ENCODE results near the gene WFIKKN1. TPM values are rescaled to one million over a fixed set of nuclear protein-coding genes. Genes with fewer than 3 reads are reported as not detected.

WFIKKN1 gene
- total RNA-seq, 1 experiment from 2014 or later: 0.04 TPM

GRCh38 chr16:646679-647172 is 15.9 kb downstream of the WFIKKN1 start:
- DNase-seq: no peak
- H3K4me1 ChIP-seq: no peaks in the 10 kb centered on the region; the same call in 1 of the 2 replicates
- H3K27ac ChIP-seq: no peak overlapping the region
- H3K36me3 ChIP-seq: no peaks in the 10 kb centered on the region
- no peaks in the 10 kb centered on the region for H3K9me3 ChIP-seq (replicated peaks)
- 0 out of 2 replicates have a peak, but pooled peaks cover 5% of the 10 kb centered on the region for H3K27me3 ChIP-seq
- no peak overlapping the region for H3K4me3 ChIP-seq

DNA sequence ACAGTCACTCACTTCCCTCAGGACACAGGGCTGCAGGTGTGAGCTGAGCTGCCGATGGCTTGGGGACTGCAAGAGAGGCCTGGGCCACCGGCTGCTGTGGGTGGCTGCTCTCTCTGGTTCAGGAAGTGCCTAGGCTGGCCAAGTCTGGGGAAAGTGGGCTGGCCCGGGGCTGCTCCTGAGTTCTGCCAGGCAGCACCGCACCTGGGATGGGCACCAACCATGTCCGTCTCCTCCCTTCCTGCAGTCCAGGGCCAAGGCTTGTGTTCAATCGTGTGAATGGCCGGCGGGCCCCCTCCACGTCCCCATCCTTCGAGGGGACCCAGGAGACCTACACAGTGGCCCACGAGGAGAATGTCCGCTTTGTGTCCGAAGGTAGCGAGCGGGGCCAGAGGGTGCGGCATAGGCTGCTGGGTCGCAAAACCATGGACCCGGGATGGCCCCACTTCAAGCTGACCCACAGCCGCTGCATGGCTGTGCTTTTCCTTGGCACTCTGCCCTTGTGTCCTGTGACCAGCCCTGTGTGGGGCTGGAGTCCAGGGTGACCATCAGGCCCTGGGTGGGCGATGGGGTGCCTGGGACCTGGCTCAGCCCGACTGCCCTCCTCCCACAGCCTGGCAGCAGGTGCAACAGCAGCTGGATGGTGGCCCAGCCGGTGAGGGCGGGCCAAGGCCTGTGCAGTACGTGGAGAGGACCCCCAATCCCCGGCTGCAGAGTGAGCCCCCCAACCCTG is 16.6 kb downstream of the WFIKKN1 start:
- no peak for DNase-seq
- 0 out of 2 replicates have a peak, but pooled peaks cover 5% of the 10 kb centered on the region for H3K27me3 ChIP-seq
- H3K27ac ChIP-seq: no peak overlapping the region
- H3K4me1 ChIP-seq: no peaks in the 10 kb centered on the region; the same call in 1 of the 2 replicates
- no peaks in the 10 kb centered on the region for H3K9me3 ChIP-seq (replicated peaks)
- H3K4me3 ChIP-seq: no peak overlapping the region
- H3K36me3 ChIP-seq: no peaks in the 10 kb centered on the region

DNA sequence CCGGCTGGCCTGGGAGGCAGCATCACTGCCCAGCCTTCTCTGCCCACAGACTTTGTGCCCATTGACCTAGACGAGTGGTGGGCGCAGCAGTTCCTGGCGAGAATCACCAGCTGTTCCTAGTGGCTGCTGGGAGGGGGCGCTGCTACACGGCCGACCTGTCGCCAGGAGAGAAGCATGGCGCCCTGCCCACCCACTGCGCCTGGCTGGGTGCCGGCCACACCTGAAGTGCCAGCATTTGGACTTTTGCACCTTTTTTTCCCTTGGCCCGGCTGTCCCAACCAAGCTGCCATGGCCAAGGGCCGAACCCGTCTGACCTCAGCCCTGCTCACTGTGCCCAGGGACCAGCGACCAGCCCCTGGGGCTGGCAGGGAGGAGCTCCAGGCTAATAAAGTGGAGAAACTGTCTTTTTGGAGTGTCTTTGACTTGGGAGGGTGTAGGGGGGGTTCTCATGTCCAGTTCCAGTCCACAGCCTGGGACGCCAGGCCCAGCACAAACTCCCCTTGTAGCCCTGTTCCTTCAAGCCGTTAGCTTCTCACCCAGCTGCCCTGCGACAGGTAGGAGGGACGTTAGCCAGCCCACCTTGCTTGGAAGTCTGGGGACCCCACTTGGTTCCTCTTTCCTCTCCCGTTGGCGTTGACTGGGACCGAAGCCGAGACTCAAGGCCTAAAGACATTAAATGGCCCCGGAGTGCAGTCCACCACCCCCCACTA is 17.4 kb downstream of the WFIKKN1 start:
- Histone ChIP-seq H3K36me3 (no peaks in the 10 kb centered on the region), H3K4me1 (no peaks in the 10 kb centered on the region; the same call in 1 of the 2 replicates), H3K27me3 (no peaks in the 10 kb centered on the region), H3K4me3 (peak overlapping the region; percentile 75), H3K9me3 (replicated peaks) (no peaks in the 10 kb centered on the region), H3K27ac (no peak overlapping the region; the same call in 1 of the 2 replicates)
- peak in 1 of 2 experiments; percentile 22 for DNase-seq

DNA sequence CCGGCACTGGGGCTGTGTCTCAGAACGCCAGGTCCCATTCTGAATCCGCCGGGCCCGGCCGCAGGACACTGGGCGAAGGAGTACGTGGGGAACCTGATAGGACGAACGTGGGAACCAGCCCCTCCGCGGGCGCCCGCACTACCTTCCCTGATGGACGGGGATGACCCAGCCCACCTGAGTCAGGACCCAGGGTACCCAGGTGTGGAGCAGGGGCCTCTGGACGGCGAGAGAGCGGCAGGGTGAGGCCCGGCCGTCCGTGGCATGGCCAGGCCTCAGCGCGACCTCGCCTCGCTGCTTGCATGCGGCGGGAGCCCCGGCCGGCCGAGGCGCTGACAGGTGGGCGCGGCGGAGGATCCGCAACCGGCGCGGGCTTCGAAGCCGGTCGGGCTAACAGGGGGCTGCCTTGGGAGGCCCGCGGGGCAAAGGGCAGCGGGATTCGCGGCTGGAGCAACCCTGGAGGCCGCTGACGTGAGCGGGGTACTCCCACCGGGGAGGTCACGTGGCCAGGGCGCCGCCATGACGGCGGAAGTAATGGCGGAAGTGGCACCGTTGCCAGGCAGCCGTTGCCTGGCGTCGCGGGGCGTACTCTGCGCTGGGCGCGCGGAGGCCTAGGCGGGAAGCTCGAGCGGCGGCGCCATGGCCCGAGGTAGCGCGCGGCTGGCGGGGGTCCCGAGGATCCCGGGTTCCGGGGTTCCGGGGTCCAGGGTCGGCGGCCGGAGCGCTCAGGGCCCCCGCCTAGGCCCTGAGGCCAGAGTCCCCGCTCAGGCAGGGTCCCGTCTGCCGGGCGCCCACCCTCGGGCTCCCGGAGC is 18.2 kb downstream of the WFIKKN1 start, which contains the start of gene WDR90:
Gene WDR90 (plus strand): TSS at position 585 of the 809 bp plus-strand sequence. CDS start 52 bp downstream, at position 637.
- no peaks in the 10 kb centered on the region; the same call in 1 of the 2 replicates for H3K4me1 ChIP-seq
- DNase-seq: peak; percentile 88 to 89

DNA sequence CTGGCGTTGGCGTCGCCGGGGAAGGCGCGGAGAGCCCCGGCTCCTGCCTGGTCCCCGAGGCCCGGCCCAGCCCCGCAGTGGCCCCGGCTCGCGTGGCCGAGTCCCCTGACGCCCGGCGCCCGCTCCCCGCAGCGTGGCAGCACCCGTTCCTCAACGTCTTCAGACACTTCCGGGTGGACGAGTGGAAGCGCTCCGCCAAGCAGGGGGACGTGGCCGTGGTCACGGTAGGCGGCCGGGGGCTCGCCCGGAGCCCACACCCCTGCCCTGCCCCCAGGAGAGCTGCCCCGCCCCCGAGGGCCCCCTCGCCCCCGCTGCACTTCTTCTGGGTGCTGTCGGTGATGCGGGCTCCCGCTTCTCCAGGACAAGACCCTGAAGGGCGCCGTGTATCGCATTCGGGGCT is 18.8 kb downstream of the WFIKKN1 start:
- H3K9me3 ChIP-seq (replicated peaks): no peaks in the 10 kb centered on the region
- H3K36me3 ChIP-seq: no peaks in the 10 kb centered on the region
- no peaks in the 10 kb centered on the region; the same call in 1 of the 2 replicates for H3K4me1 ChIP-seq
- H3K27me3 ChIP-seq: no peaks in the 10 kb centered on the region
- DNase-seq: no peak
- H3K4me3 ChIP-seq: peak overlapping the region; percentile 75
- peak overlapping the region; percentile 29 for H3K27ac ChIP-seq

More for the DNA sequence above, 18.2 kb downstream of the WFIKKN1 start, which contains the start of gene WDR90:
- Histone ChIP-seq H3K9me3 (replicated peaks) (no peaks in the 10 kb centered on the region), H3K4me3 (peak within 1 kb of the TSS; percentile 75), H3K27ac (peak within 1 kb of the TSS; percentile 29), H3K27me3 (no peaks in the 10 kb centered on the region), H3K36me3 (no peaks in the 10 kb centered on the region)

- Histone ChIP-seq H3K4me3 (no peak overlapping the region), H3K9me3 (replicated peaks) (no peaks in the 10 kb centered on the region), H3K4me1 (no peaks in the 10 kb centered on the region; the same call in 1 of the 2 replicates), H3K27ac (no peak overlapping the region), H3K36me3 (no peaks in the 10 kb centered on the region), H3K27me3 (no peaks in the 10 kb centered on the region)
- no peak for DNase-seq
Observed at GRCh38 chr16:651844-652243, 21.1 kb downstream of the WFIKKN1 start.

DNA sequence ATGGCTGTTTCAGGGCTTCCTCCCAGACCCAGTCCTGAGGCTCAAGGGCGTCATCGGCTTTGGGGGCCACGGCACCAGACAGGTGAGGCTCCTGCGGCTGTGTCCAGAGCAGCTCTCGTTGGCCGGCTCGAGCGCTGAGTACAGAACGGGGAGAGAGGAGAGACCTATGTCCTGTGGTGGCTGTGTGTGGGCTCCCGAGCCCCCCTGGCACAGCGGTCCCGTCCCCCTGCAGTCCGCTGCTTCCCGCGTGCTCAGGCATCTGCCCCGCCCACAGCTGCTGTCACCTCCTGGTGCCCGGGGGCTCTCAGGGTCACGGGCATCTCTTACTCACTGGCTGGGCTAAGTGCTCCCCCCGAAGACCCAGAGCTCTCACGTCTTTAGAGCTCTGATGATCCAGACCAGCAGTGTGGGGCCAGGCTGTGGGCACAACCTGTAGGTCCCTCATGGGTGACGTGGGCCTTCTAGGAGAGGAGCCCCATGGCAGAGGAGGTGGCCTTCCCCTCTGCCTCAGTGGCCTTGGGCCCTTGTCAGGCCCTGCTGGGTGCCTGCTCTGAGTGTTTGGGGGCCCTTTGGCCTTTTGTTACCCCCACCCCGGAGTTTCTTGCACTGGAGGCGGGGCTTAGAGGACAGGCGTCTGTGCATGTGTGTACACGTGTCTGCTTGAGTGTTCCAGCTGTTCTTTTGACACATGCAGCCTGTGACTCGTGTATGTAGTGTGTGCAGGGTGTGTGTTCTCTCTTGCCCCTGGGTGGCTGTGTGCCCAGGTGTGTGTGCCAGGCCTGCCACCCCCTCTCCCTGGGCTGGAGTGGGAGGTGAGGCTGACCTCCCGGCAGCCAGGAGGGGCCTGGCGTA is 21.9 kb downstream of the WFIKKN1 start:
- Histone ChIP-seq H3K27ac (no peak overlapping the region), H3K36me3 (no peaks in the 10 kb centered on the region), H3K4me3 (no peak overlapping the region), H3K27me3 (no peaks in the 10 kb centered on the region), H3K4me1 (no peaks in the 10 kb centered on the region; the same call in 1 of the 2 replicates), H3K9me3 (replicated peaks) (no peaks in the 10 kb centered on the region)
- DNase-seq: no peak

DNA sequence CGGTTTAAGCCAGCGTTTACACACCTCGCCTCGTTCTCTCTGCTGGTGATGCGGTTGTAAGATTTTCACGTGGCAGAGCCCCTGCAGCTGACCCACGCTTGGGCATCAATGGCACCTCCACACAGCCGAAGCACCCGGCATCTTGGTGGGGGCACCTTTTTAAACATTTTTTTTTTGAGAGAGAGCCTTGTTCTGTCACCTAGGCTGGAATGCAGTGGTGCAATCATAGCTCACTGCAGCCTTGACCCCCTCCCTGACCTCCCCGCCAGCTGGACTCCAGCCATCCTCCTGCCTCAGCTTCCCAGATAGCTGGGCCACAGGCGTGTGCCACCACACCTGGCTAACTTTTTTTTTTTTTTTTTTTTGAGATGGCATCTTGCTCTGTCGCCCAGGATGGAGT is 23.2 kb downstream of the WFIKKN1 start:
- no peak for DNase-seq
- no peaks in the 10 kb centered on the region for H3K27me3 ChIP-seq
- no peak overlapping the region for H3K27ac ChIP-seq
- H3K36me3 ChIP-seq: no peaks in the 10 kb centered on the region; the same call in 1 of the 2 replicates
- H3K4me3 ChIP-seq: no peak overlapping the region
- H3K9me3 ChIP-seq (replicated peaks): no peaks in the 10 kb centered on the region
- H3K4me1 ChIP-seq: no peaks in the 10 kb centered on the region; the same call in 1 of the 2 replicates

GRCh38 chr16:657487-657886 is 26.7 kb downstream of the WFIKKN1 start:
- Histone ChIP-seq H3K4me1 (no peaks in the 10 kb centered on the region), H3K4me3 (no peak overlapping the region), H3K36me3 (no peaks in the 10 kb centered on the region; the same call in 1 of the 2 replicates), H3K27me3 (no peaks in the 10 kb centered on the region), H3K27ac (no peak overlapping the region), H3K9me3 (replicated peaks) (no peaks in the 10 kb centered on the region)
- no peak for DNase-seq

GRCh38 chr16:658679-659571 is 28.1 kb downstream of the WFIKKN1 start:
- Histone ChIP-seq H3K27me3 (no peaks in the 10 kb centered on the region), H3K36me3 (no peaks in the 10 kb centered on the region; the same call in 1 of the 2 replicates), H3K4me1 (no peaks in the 10 kb centered on the region), H3K27ac (no peak overlapping the region), H3K9me3 (replicated peaks) (no peaks in the 10 kb centered on the region), H3K4me3 (no peak overlapping the region)
- DNase-seq: no peak

DNA sequence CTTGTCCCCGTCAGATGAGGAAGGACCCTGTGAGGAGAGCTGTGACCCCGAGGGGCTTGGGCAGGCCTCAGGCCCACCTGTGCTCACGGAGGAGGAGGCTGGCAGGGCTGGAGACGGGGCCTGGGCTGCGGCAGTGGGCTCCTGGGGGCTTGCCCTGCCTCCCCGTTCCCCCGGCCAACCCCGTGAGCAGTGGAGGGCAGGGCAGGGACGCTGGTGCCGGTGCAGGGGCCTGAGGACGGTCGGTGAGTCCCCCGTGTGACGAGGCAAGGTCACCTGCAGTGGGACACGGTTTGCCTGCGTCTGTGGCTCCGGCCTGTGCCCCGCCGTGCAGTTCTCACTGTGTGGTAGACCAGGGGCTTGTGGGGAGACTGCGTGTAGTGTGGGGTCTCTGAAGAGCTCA is 28.8 kb downstream of the WFIKKN1 start:
- H3K9me3 ChIP-seq (replicated peaks): no peaks in the 10 kb centered on the region
- no peak overlapping the region for H3K27ac ChIP-seq
- no peaks in the 10 kb centered on the region; the same call in 1 of the 2 replicates for H3K36me3 ChIP-seq

GRCh38 chr16:660132-660458 is 29.3 kb downstream of the WFIKKN1 start:
- no peak overlapping the region for H3K27ac ChIP-seq
- H3K9me3 ChIP-seq (replicated peaks): no peaks in the 10 kb centered on the region
- H3K36me3 ChIP-seq: no peaks in the 10 kb centered on the region; the same call in 1 of the 2 replicates
- H3K4me3 ChIP-seq: no peak overlapping the region
- no peaks in the 10 kb centered on the region for H3K27me3 ChIP-seq
- no peak for DNase-seq
- H3K4me1 ChIP-seq: no peaks in the 10 kb centered on the region

More for the DNA sequence above, 28.8 kb downstream of the WFIKKN1 start:
- no peak for DNase-seq
- Histone ChIP-seq H3K4me1 (no peaks in the 10 kb centered on the region), H3K4me3 (no peak overlapping the region), H3K27me3 (no peaks in the 10 kb centered on the region)

Data from SJCRH30 (cell line).